Right lobe of liver (tissue), 6 donors: ENCODE measurements around the gene MCRIP1. TPM values are rescaled to one million over a fixed set of nuclear protein-coding genes. Genes with fewer than 3 reads are reported as not detected.

Experiments used
- ATAC-seq, 4 donors: fragments of 200-7000 bp; cut with Tn5 transposase; one replicate each; pipeline ENCODE4 v1.9.1; 2020; ENCODE audit warnings: mild to moderate bottlenecking in 4 of 4, moderate library complexity in 4 of 4
- DNase-seq, 3 donors: peaks; one replicate each; pipeline ENCODE4 v3.0.0-alpha.2; 2020
- H3K27ac ChIP-seq, 3 donors: fragments of 200-600 bp; one replicate each; pipeline ENCODE4 v1.8.0; 2022
- H3K27me3 ChIP-seq, 2 donors: fragments of 200-600 bp; one replicate each; pipeline ENCODE4 v1.8.0; 2022
- H3K36me3 ChIP-seq, 4 donors: fragments of 200-600 bp; sonication (generic) in 1 of 4; one replicate each; pipeline versions ENCODE4 v1.5.1 to v1.8.0; 2017 to 2022; ENCODE audit warnings: control low read depth in 1 of 4
- H3K4me1 ChIP-seq, 4 donors: fragments of 200-600 bp; sonication (generic) in 1 of 4; one replicate each; pipeline versions ENCODE4 v1.5.1 to v1.8.0; 2017 to 2022; ENCODE audit warnings: control low read depth in 1 of 4
- H3K4me3 ChIP-seq, 3 donors: fragments of 200-600 bp; one replicate each; pipeline ENCODE4 v1.8.0; 2022
- H3K9me3 ChIP-seq, 4 donors: fragments of 200-600 bp; sonication (generic) in 1 of 4; one replicate each; pipeline versions ENCODE4 v1.5.1 to v1.8.0; 2017 to 2022; ENCODE audit warnings: control low read depth in 1 of 4
- CTCF ChIP-seq, 4 donors: fragments of 200-600 bp in 3 of 4; fragments of 450-650 bp in 1 of 4; IDR thresholded peaks; one replicate each; pipeline versions ENCODE4 v1.5.1 to v1.8.0; 2016 to 2022; ENCODE audit warnings: antibody characterized with exemption in 4 of 4, mild to moderate bottlenecking in 2 of 4
- POLR2A ChIP-seq: fragments of 450-650 bp; IDR thresholded peaks from one replicate; pipeline ENCODE4 v1.6.1; 2017; ENCODE audit warnings: antibody characterized with exemption, mild to moderate bottlenecking
- WGBS: methylation state at CpG from one replicate; pipeline ENCODE4 v1.1.6; 2018; ENCODE audit warnings: low coverage, low lambda C conversion rate; ENCODE audit not compliant: insufficient coverage; ENCODE audit errors: missing lambda C conversion rate; 5-methylcytosine and 5-hydroxymethylcytosine counted together
- intact Hi-C, 2 donors: fragments of 100-400 bp; cut with DNase I; formaldehyde crosslinking; loops; one replicate each; pipeline versions ENCODE4 v1.11.2 to v1.14.1; 2022
- total RNA-seq, 6 experiments: library from RNA; depleted of rRNA in 2 of 6; stranded (reverse); fragments of >200 nt in 2 of 6; fragmentation: NEBNext Ultra II Directional in 3 of 6; extraction: Animal tissue kit (Norgen Biotek cat#: 25700) in 3 of 6; gene quantifications; one replicate each; pipeline versions ENCODE4 v1.1.0 to v1.2.4, GENCODE V29; 2016 to 2023
- donor health status: DM: no; HTN: yes; CAD: no.
- donor health status: DM: no; HTN: no; CAD: no.
- donor health status: DM: no; HTN: no; CAD: no.
- donor health status: DM: no; HTN: yes; CAD: no.
- donor health status: DM: no; HTN: yes; CAD: no.

The MCRIP1 gene
- total RNA-seq, 6 experiments from 2014 or later = 19.0 to 32.6 (median 25.7) TPM

GRCh38 chr17:81821603-81822311 is 11.3 kb downstream of the MCRIP1 start:
- intact Hi-C loops = no loop called here
- peaks cover 2 to 20% (median 15%) of the 10 kb centered on the region in 4 donors for H3K4me1 ChIP-seq
- no peaks in the 10 kb centered on the region for H3K36me3 ChIP-seq
- DNase-seq (peak; percentile 93 to 94 (median 94)), ATAC-seq (peak; percentile 93 to 96 (median 94))
- no peak overlapping the region for H3K4me3 ChIP-seq
- H3K9me3 ChIP-seq = no peaks in the 10 kb centered on the region
- no peaks in the 10 kb centered on the region for H3K27me3 ChIP-seq
- 28% methylated on average over 5 of the region's 20 CpGs for WGBS
- TF ChIP-seq POLR2A (no peak), CTCF (IDR thresholded peaks at IDR 0.05) (peak; percentile 73 to 88 (median 82))
- H3K27ac ChIP-seq = peak overlapping the region; percentile 83 to 91 (median 89)

- ATAC-seq (no peak), DNase-seq (no peak)
- TF ChIP-seq POLR2A (no peak), CTCF (IDR thresholded peaks at IDR 0.05) (no peak)
- no peak overlapping the region for H3K4me3 ChIP-seq
- no peaks in the 10 kb centered on the region for H3K36me3 ChIP-seq
- intact Hi-C loops = no loop called here
- peaks cover 2 to 20% (median 15%) of the 10 kb centered on the region in 4 donors for H3K4me1 ChIP-seq
- H3K27ac ChIP-seq = peak overlapping the region; percentile 47 to 91 (median 89)
- H3K9me3 ChIP-seq = no peaks in the 10 kb centered on the region
- WGBS = 33% methylated on average over 1 of the region's 8 CpGs
- H3K27me3 ChIP-seq = no peaks in the 10 kb centered on the region
These were observed 11.9 kb downstream of the MCRIP1 start for GRCh38 chr17:81821147-81821546.

- H3K27ac ChIP-seq = no peak overlapping the region
- ATAC-seq (no peak), DNase-seq (no peak)
- H3K4me1 ChIP-seq = peaks cover 2 to 20% (median 15%) of the 10 kb centered on the region in 4 donors
- no peaks in the 10 kb centered on the region for H3K36me3 ChIP-seq
- H3K9me3 ChIP-seq = no peaks in the 10 kb centered on the region
- no peak for TF ChIP-seq POLR2A
- intact Hi-C loops = no loop called here
- no peaks in the 10 kb centered on the region for H3K27me3 ChIP-seq
- WGBS = 36% methylated on average over 9 of the region's 13 CpGs
- H3K4me3 ChIP-seq = no peak overlapping the region
These were observed 13.4 kb downstream of the MCRIP1 start for GRCh38 chr17:81819708-81820107.

GRCh38 chr17:81817758-81818147 is 15.3 kb downstream of the MCRIP1 start:
- no peak for DNase-seq
- Histone ChIP-seq H3K4me1 (peaks cover 2 to 18% (median 15%) of the 10 kb centered on the region in 4 donors), H3K36me3 (no peaks in the 10 kb centered on the region), H3K4me3 (no peak overlapping the region), H3K27me3 (no peaks in the 10 kb centered on the region), H3K27ac (no peak overlapping the region), H3K9me3 (no peaks in the 10 kb centered on the region)
- TF ChIP-seq CTCF (IDR thresholded peaks at IDR 0.05) (no peak), POLR2A (no peak)
- WGBS = 52% methylated on average over 7 of the region's 7 CpGs
- intact Hi-C loops = no loop called here
- no peak for ATAC-seq

GRCh38 chr17:81815646-81815986 is 17.5 kb downstream of the MCRIP1 start:
- ATAC-seq = peak in 3 of 4 donors; percentile 4 to 12 (median 9)
- WGBS = no CpG with 5 or more reads among the region's 2 CpGs
- Histone ChIP-seq H3K27me3 (no peaks in the 10 kb centered on the region), H3K4me3 (no peak overlapping the region), H3K9me3 (no peaks in the 10 kb centered on the region), H3K36me3 (peaks cover 0 to 3% (median 0%) of the 10 kb centered on the region in 4 donors), H3K27ac (no peak overlapping the region), H3K4me1 (no peaks in the 10 kb centered on the region)
- DNase-seq = no peak
- intact Hi-C loops = no loop called here
- TF ChIP-seq POLR2A (no peak), CTCF (IDR thresholded peaks at IDR 0.05) (no peak)
